DOHH2 (cell line): ENCODE data around the gene SCAP.

Experiments
- H3F3A ChIP-seq: fragments of 200-600 bp; sonication (generic), shearing (Covaris generic); 2 replicates; pipeline ENCODE4 v1.6.0; 2016; ENCODE audit warnings: antibody characterized with exemption, mild to moderate bottlenecking; ENCODE audit not compliant: control insufficient read depth, insufficient read depth
- H3K27ac ChIP-seq: fragments of 200-600 bp; sonication (generic); 2 replicates; pipeline ENCODE4 v1.5.1; 2014; ENCODE audit warnings: low read depth, mild to moderate bottlenecking, low read length, moderate library complexity
- H3K27me3 ChIP-seq: fragments of 200-600 bp; sonication (generic); 2 replicates; pipeline ENCODE4 v1.6.1; 2014; ENCODE audit warnings: mild to moderate bottlenecking, low read length, mixed read lengths; ENCODE audit not compliant: control insufficient read depth
- H3K36me3 ChIP-seq: fragments of 200-600 bp; sonication (generic); 2 replicates; pipeline ENCODE4 v1.6.1; 2014; ENCODE audit warnings: mild to moderate bottlenecking, low read length, moderate library complexity, mixed read lengths; ENCODE audit not compliant: control insufficient read depth
- H3K4me1 ChIP-seq: fragments of 200-600 bp; sonication (generic); 2 replicates; pipeline ENCODE4 v1.6.1; 2014; ENCODE audit warnings: mild to moderate bottlenecking, low read length, mixed read lengths; ENCODE audit not compliant: control insufficient read depth
- H3K4me2 ChIP-seq: fragments of 200-600 bp; sonication (generic); 2 replicates; pipeline ENCODE4 v1.6.0; 2014; ENCODE audit warnings: mild to moderate bottlenecking, low read length, moderate library complexity
- H3K4me3 ChIP-seq: fragments of 200-600 bp; sonication (generic); 2 replicates; pipeline ENCODE4 v1.5.1; 2014; ENCODE audit warnings: mild to moderate bottlenecking, low read length, mixed read lengths
- H3K79me2 ChIP-seq: fragments of 200-600 bp; sonication (generic); 2 replicates; pipeline ENCODE4 v1.6.1; 2014; ENCODE audit warnings: mild to moderate bottlenecking, low read length, mixed read lengths; ENCODE audit not compliant: control insufficient read depth
- H3K9me2 ChIP-seq: fragments of 200-600 bp; sonication (generic); replicated peaks from 2 replicates; pipeline ENCODE4 v1.6.1; 2014; ENCODE audit warnings: mild to moderate bottlenecking, low read length, mixed read lengths; ENCODE audit not compliant: control insufficient read depth
- H3K9me3 ChIP-seq: fragments of 200-600 bp; sonication (generic); 2 replicates; pipeline ENCODE4 v1.6.1; 2014; ENCODE audit warnings: antibody characterized with exemption, low read length, mixed read lengths; ENCODE audit not compliant: control insufficient read depth, insufficient read depth
- H4K20me1 ChIP-seq: fragments of 200-600 bp; sonication (generic); 2 replicates; pipeline ENCODE4 v1.6.0; 2014; ENCODE audit warnings: low read depth, mild to moderate bottlenecking, antibody characterized with exemption, low read length, moderate library complexity; ENCODE audit not compliant: control insufficient read depth, insufficient read depth
- CTCF ChIP-seq: fragments of 200-600 bp; sonication (generic); IDR thresholded peaks from one replicate; pipeline ENCODE4 v1.5.1; 2014; ENCODE audit warnings: antibody characterized with exemption, mild to moderate bottlenecking, low read depth, low read length; ENCODE audit not compliant: poor library complexity, severe bottlenecking
- EZH2phosphoT487 ChIP-seq: fragments of 200-600 bp; sonication (generic); IDR thresholded peaks from 2 replicates; pipeline ENCODE4 v1.6.1; 2017; ENCODE audit warnings: borderline replicate concordance, mild to moderate bottlenecking, antibody characterized with exemption, low read length, moderate library complexity, mixed read lengths

Gene SCAP

GRCh38 chr3:47418167-47419082 is 57.3 kb downstream of the SCAP start:
- peaks cover 74% of the 10 kb centered on the region for H3K36me3 ChIP-seq
- H3K4me2 ChIP-seq, result no peak overlapping the region
- H3K4me3 ChIP-seq, result no peak overlapping the region
- peaks cover 21% of the 10 kb centered on the region for H3K4me1 ChIP-seq
- no peaks in the 10 kb centered on the region for H3K27me3 ChIP-seq
- no peaks in the 10 kb centered on the region for H3K9me3 ChIP-seq
- H4K20me1 ChIP-seq, result no peaks in the 10 kb centered on the region
- H3K79me2 ChIP-seq, result 0 out of 2 replicates have a peak, but pooled peaks cover 3% of the 10 kb centered on the region
- no peak overlapping the region for H3K27ac ChIP-seq
- no peaks in the 10 kb centered on the region for H3K9me2 ChIP-seq
- TF ChIP-seq EZH2phosphoT487 (no peak), CTCF (peak; percentile 28)
- peaks cover 5% of the 10 kb centered on the region; the same call in 1 of the 2 replicates for H3F3A ChIP-seq

GRCh38 chr3:47416041-47416440 is 59.7 kb downstream of the SCAP start:
- H3K27me3 ChIP-seq, result no peaks in the 10 kb centered on the region
- H3K4me3 ChIP-seq, result no peak overlapping the region
- H3K4me2 ChIP-seq, result no peak overlapping the region
- H3K79me2 ChIP-seq, result 0 out of 2 replicates have a peak, but pooled peaks cover 3% of the 10 kb centered on the region
- H3K27ac ChIP-seq, result no peak overlapping the region
- peaks cover 76% of the 10 kb centered on the region for H3K36me3 ChIP-seq
- no peaks in the 10 kb centered on the region for H4K20me1 ChIP-seq
- no peaks in the 10 kb centered on the region for H3K9me2 ChIP-seq
- no peak for TF ChIP-seq EZH2phosphoT487
- no peaks in the 10 kb centered on the region for H3F3A ChIP-seq
- H3K9me3 ChIP-seq, result no peaks in the 10 kb centered on the region
- H3K4me1 ChIP-seq, result peaks cover 11% of the 10 kb centered on the region

GRCh38 chr3:47414666-47415587 is 60.8 kb downstream of the SCAP start:
- Histone ChIP-seq H3K4me2 (no peak overlapping the region), H3K36me3 (peaks cover 66% of the 10 kb centered on the region), H3F3A (no peaks in the 10 kb centered on the region), H3K9me3 (no peaks in the 10 kb centered on the region), H3K4me3 (no peak overlapping the region), H4K20me1 (no peaks in the 10 kb centered on the region), H3K27ac (no peak overlapping the region), H3K27me3 (no peaks in the 10 kb centered on the region), H3K79me2 (no peaks in the 10 kb centered on the region), H3K4me1 (peaks cover 6% of the 10 kb centered on the region), H3K9me2 (no peaks in the 10 kb centered on the region)
- no peak for TF ChIP-seq EZH2phosphoT487
- no peak for TF ChIP-seq CTCF
